NCI-H1694 (cell line): ENCODE results near the gene SERPINF2.
"Not testable (repeated sequence)": the region's sequence is repeated elsewhere in the genome, so short reads cannot be mapped to it uniquely, and the experiment has no call there.

ENCODE experiments used
- DNase-seq: peaks from one replicate; lab custom pipeline; 2025; lab: John Stamatoyannopoulos, UW

SERPINF2 gene

GRCh38 chr17:1742371-1743087, at the start of gene SERPINF2:
Gene SERPINF2, plus strand, starts transcription at chr17:1742871. Its CDS starts 2,125 bp downstream, at chr17:1744996.
- DNase-seq: no peak

- DNase-seq: no peak
These were observed 49.3 kb upstream of the SERPINF2 start for GRCh38 chr17:1693339-1693738.

GRCh38 chr17:1695365-1695764, 47.3 kb upstream of the SERPINF2 start:
- DNase-seq: no peak

GRCh38 chr17:1697681-1698080, 45.0 kb upstream of the SERPINF2 start:
- no peak for DNase-seq

GRCh38 chr17:1699891-1700290, 42.8 kb upstream of the SERPINF2 start:
- DNase-seq: not testable (repeated sequence)

- DNase-seq: no peak
These were observed 39.6 kb upstream of the SERPINF2 start for GRCh38 chr17:1703063-1703462.

- no peak for DNase-seq
These were observed 37.7 kb upstream of the SERPINF2 start for GRCh38 chr17:1705004-1705403.

- no peak for DNase-seq
These were observed 35.6 kb upstream of the SERPINF2 start for GRCh38 chr17:1707107-1707506.

- not testable (repeated sequence) for DNase-seq
These were observed 33.8 kb upstream of the SERPINF2 start for GRCh38 chr17:1708791-1709346.

- no peak for DNase-seq
These were observed 33.2 kb upstream of the SERPINF2 start for GRCh38 chr17:1709403-1709951.

GRCh38 chr17:1709971-1710806, 32.5 kb upstream of the SERPINF2 start, which contains the start of gene TLCD2:
Gene TLCD2, minus strand, starts transcription at chr17:1710377. Its CDS starts 135 bp downstream, at chr17:1710242.
- DNase-seq: no peak

- no peak for DNase-seq
These were observed 31.7 kb upstream of the SERPINF2 start for GRCh38 chr17:1710807-1711553.

GRCh38 chr17:1711804-1712203, 30.9 kb upstream of the SERPINF2 start:
- no peak for DNase-seq

GRCh38 chr17:1712271-1712670, 30.4 kb upstream of the SERPINF2 start:
- no peak for DNase-seq

GRCh38 chr17:1713160-1713877, 29.4 kb upstream of the SERPINF2 start:
- no peak for DNase-seq

- DNase-seq: peak; percentile 57
These were observed 28.7 kb upstream of the SERPINF2 start for GRCh38 chr17:1713878-1714426.

GRCh38 chr17:1714427-1714979, 28.2 kb upstream of the SERPINF2 start:
- peak; percentile 58 for DNase-seq

GRCh38 chr17:1714980-1715802, 27.5 kb upstream of the SERPINF2 start:
- DNase-seq: no peak

- no peak for DNase-seq
These were observed 26.9 kb upstream of the SERPINF2 start for GRCh38 chr17:1715803-1716075.
